ENCODE measurements around the gene RAB11FIP4. TPM values are rescaled to one million over a fixed set of nuclear protein-coding genes. Genes with fewer than 3 reads are reported as not detected.
A peak's percentile ranks its signal among the peaks of the same experiment; 100 is the strongest.

RAB11FIP4 gene
- polyA plus RNA-seq, 3 donors, result 14.8 to 16.5 (median 15.5) TPM

GRCh38 chr17:31385428-31386285 is 5.8 kb upstream of the RAB11FIP4 start:
- no peak for DNase-seq

GRCh38 chr17:31386542-31387075 is 4.9 kb upstream of the RAB11FIP4 start:
- no peak for DNase-seq

DNA sequence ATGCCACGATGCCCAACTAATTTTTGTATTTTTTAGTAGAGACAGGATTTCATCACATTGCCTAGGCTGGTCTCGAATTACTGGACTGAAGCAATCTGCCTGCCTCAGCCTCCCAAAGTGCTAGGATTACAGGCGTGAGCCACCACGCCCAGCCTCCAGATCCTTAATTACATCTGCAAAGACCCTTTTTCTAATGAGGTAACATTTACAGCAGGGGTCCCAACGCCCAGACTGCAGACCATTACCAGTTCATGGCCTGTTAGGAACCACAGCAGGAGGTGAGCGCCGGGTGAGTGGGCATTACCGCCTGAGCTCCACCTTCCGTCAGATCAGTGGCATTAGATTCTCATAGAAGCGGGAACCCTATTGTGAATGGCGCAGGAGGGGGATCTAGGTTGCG is 4.0 kb upstream of the RAB11FIP4 start:
- DNase-seq, result no peak

DNA sequence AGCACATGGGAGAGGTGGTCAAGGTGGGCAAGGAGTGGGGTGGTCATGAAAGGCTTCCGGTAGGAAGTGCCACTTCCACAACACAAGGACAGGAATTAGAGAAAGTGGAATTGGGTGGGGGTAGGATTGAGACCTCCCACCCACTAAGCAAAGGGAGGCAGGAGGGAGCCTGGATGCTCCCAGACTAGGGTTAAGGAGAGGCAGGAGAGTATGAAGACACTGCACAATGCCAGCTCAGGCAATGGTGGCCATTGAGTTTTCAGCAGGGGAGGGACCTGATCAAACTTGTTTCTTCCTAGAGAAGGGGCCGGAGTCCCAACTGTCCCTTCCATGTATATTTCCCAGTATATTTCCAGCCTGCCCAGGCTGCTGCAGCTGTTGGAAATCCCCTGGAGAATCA is 3.1 kb upstream of the RAB11FIP4 start:
- no peak for DNase-seq

GRCh38 chr17:31388770-31389656 is 2.5 kb upstream of the RAB11FIP4 start:
- no peak for DNase-seq

DNA sequence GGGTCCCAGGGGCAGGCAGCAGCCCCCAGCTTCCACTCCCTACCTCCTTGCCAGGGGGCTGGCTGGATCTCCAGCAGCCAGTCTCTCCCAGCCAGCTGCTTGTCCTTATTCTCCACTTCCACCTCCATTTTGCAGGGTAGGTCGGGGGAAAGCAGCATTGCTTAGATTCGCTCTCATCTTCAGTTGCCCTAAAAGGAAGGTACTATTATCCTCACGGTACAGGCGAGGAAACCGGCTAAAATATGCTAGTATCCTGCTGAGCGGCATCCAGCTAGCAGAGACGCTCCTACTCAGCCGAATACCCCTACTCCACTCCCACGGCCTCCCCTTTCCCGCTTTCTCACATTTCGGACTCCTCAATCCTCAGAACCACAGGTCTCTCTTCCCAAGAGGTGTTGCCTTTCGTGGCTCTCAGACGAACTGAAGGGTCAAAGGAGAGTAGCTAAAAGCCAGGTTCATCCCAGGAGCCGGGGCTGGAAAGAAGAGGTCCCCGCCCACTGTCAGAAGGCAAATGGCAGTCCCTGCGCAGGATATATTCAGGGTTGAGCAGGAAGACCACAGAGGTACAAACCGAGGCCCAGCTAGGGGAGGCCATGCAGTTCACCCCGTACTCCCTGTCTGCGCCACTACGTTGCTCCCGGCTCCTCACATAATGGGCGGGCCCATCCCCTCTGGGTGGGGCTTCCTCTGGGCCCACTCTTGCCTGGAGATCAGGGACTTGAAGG is 1.7 kb upstream of the RAB11FIP4 start:
- no peak for DNase-seq

- DNase-seq, result no peak
Measured at GRCh38 chr17:31390426-31390747, 1.1 kb upstream of the RAB11FIP4 start.

- DNase-seq, result no peak
Measured at GRCh38 chr17:31390748-31391495, 553 bp upstream of the RAB11FIP4 start.

DNA sequence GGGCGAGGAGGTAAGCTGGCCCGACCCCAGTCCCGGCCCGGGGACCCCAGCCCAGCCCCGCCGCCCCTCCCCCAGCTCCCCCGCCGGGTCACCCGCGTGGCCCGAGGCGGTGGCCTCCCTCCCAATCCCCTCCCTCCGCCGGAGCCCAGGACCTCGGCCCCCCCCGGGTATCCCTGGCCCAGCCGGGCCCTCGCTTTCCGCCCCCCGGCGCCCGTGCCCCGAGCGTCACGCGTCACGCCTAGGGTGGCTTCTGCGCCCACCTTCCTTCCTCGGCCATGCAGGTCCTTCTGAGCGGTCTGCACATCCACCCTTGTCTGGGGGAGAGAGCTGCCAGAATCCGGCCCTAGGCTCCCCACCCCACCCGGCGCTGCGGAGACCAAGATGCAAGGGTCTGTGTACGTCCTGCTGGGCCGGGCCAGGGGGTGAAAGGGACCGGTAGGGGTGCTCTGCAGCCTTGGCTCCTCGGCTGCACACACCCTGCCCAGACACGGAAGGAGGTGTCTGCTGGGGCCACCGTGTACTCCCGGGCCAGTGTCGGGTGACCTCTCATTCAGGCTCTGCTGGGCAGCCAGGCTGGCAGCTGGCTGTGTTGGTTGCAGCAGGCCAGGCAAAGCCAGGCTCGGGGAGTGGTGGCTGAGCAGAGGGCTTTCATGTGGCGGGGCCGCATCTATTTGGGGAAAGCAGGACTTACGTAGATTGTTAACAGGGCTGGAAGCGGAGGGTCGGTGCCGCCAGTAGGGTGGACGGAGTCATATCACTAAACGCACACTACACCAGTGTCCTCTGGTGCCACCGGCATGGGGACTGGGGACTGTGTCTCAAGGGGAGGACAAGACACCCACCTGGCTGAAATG is 754 bp downstream of the RAB11FIP4 start:
- no peak for DNase-seq

GRCh38 chr17:31392856-31393748 is 1.6 kb downstream of the RAB11FIP4 start:
- DNase-seq, result no peak

DNA sequence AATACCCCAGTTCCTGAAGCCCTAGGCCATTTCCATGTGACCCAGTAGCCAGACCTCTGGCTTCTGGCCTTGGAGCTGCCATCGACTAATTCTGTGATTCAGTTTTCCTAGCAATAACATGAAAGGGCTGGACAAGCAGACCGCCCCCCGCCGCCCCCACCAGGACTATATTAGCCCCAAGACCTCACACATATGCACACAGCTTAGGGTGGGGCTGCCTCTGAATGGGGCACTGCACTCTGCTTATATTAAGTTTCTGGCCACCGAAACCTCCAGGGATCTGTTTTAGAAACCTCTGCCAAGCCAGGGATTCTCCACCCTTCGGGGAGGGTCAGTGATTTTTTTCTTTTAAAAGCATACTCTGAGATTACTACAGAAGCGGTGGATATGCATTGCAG is 2.3 kb downstream of the RAB11FIP4 start:
- DNase-seq, result no peak

- peak; percentile 87 for DNase-seq
Measured at GRCh38 chr17:31394544-31394943, 3.1 kb downstream of the RAB11FIP4 start.

DNA sequence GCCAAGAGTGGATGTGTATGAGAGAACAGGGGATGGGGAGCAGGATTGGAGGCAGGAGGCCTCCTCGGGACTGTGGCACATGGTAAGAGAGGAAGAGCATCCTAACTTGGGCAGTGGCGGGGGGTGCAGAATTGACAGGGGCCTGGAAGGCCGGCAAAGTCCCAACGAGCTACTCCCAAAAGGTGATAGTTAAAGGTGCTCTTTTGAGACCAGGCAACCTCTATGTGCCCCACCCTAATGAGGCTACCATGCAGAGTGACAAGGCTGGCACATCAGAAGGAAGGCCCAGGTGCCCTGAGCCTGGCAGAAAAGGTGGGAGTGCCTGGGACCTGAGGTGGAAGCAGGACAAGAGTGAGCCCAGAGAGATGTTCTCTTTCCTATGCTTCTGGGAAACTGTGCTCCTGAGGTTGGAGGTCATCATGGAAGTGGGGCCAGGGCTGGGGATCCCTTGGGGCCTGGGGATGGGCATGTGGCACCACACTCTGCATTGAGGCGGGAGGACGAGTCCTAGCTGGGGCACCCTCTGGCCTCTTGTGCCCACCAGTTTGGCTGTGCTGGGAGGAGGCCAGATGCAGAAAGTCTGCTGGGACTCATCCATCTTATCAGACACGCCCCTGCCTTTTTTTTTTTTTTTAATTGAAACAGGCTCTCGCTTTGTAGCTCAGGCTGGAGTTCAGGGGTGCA is 5.9 kb downstream of the RAB11FIP4 start:
- DNase-seq, result no peak

- no peak for DNase-seq
Measured at GRCh38 chr17:31398381-31399311, 7.2 kb downstream of the RAB11FIP4 start.

GRCh38 chr17:31400481-31400950 is 9.0 kb downstream of the RAB11FIP4 start:
- no peak for DNase-seq

- no peak for DNase-seq
Measured at GRCh38 chr17:31401456-31402254, 10.2 kb downstream of the RAB11FIP4 start.

Measured in renal pelvis (tissue), 4 donors.